Measurements from ENCODE around the gene FIGNL2.
"Not testable (repeated sequence)": the region's sequence is repeated elsewhere in the genome, so short reads cannot be mapped to it uniquely, and the experiment has no call there.

Gene FIGNL2

GRCh38 chr12:51832354-51833107 lies 16.0 kb downstream of the FIGNL2 start:
- WGBS, 2 donors (ENCODE audit: extremely low coverage in 2 of 2, insufficient read length in 2 of 2, insufficient replicate concordance in 1 of 2), result no CpG with 5 or more reads among the region's 10 CpGs
- H4K8ac ChIP-seq (ENCODE audit: low read depth, low read length), result no peak overlapping the region
- H2BK15ac ChIP-seq (ENCODE audit: low read length), result no peak overlapping the region
- H4K91ac ChIP-seq (ENCODE audit: low read depth, low read length, poor library complexity), result no peak overlapping the region
- no peaks in the 10 kb centered on the region for H3K9me3 ChIP-seq (replicated peaks in 1 of 2; ENCODE audit: control insufficient read depth in 2 of 2, insufficient read depth in 1 of 2, low read depth in 1 of 2, low read length in 2 of 2)
- H3K27me3 ChIP-seq (ENCODE audit: control insufficient read depth in 3 of 3, insufficient read depth in 3 of 3, low read depth in 1 of 3, low read length in 3 of 3), result no peaks in the 10 kb centered on the region
- no peak overlapping the region for H3K9ac ChIP-seq (ENCODE audit: low read depth, low read length, poor library complexity)
- peaks cover 38 to 62% of the 10 kb centered on the region in 2 donors for H3K4me1 ChIP-seq (ENCODE audit: control insufficient read depth in 2 of 2, insufficient read depth in 1 of 2, low read depth in 1 of 2, low read length in 2 of 2)
- no peak overlapping the region for H2BK120ac ChIP-seq (ENCODE audit: low read depth, low read length)
- no peak overlapping the region for H2BK12ac ChIP-seq (ENCODE audit: low read length)
- H3K27ac ChIP-seq (replicated peaks; ENCODE audit: low read length), result no peak overlapping the region
- peaks cover 6% of the 10 kb centered on the region for H3K79me1 ChIP-seq (ENCODE audit: low read depth, low read length)
- H3K14ac ChIP-seq (ENCODE audit: low read length), result no peak overlapping the region
- no peak overlapping the region for H3K4me3 ChIP-seq (ENCODE audit: low read length in 2 of 2)
- no peak overlapping the region for H3K4ac ChIP-seq (ENCODE audit: low read length)
- H3K4me2 ChIP-seq (ENCODE audit: insufficient read depth, low read length, poor library complexity, severe bottlenecking), result no peak overlapping the region
- H3K23ac ChIP-seq (ENCODE audit: low read depth, low read length, poor library complexity), result no peak overlapping the region
- no peak overlapping the region for H2BK5ac ChIP-seq (ENCODE audit: low read length)
- peaks cover 0 to 18% of the 10 kb centered on the region in 2 donors for H3K36me3 ChIP-seq (replicated peaks in 1 of 2; ENCODE audit: control insufficient read depth in 2 of 2, insufficient read depth in 2 of 2, low read length in 2 of 2)
- no peak for DNase-seq (ENCODE audit: low spot score)
- no peak overlapping the region for H2AK5ac ChIP-seq (ENCODE audit: low read depth, low read length)
- H2AFZ ChIP-seq (ENCODE audit: low read length), result no peak overlapping the region
- H3K18ac ChIP-seq (ENCODE audit: low read length), result peak overlapping the region; percentile 49

- not testable (repeated sequence) for H3K4ac ChIP-seq (ENCODE audit: low read length); H2BK12ac ChIP-seq (ENCODE audit: low read length); H3K4me2 ChIP-seq (ENCODE audit: insufficient read depth, low read length, poor library complexity, severe bottlenecking); H3K27me3 ChIP-seq (ENCODE audit: control insufficient read depth in 3 of 3, insufficient read depth in 3 of 3, low read depth in 1 of 3, low read length in 3 of 3); H2BK5ac ChIP-seq (ENCODE audit: low read length); H3K79me1 ChIP-seq (ENCODE audit: low read depth, low read length); H3K14ac ChIP-seq (ENCODE audit: low read length); H3K23ac ChIP-seq (ENCODE audit: low read depth, low read length, poor library complexity); DNase-seq (ENCODE audit: low spot score); H3K4me3 ChIP-seq (ENCODE audit: low read length in 2 of 2); H3K9me3 ChIP-seq (replicated peaks in 1 of 2; ENCODE audit: control insufficient read depth in 2 of 2, insufficient read depth in 1 of 2, low read depth in 1 of 2, low read length in 2 of 2); H2AFZ ChIP-seq (ENCODE audit: low read length); H2BK120ac ChIP-seq (ENCODE audit: low read depth, low read length); H2AK5ac ChIP-seq (ENCODE audit: low read depth, low read length); H3K27ac ChIP-seq (replicated peaks; ENCODE audit: low read length); H3K18ac ChIP-seq (ENCODE audit: low read length); H4K91ac ChIP-seq (ENCODE audit: low read depth, low read length, poor library complexity); H3K9ac ChIP-seq (ENCODE audit: low read depth, low read length, poor library complexity); H2BK15ac ChIP-seq (ENCODE audit: low read length); H4K8ac ChIP-seq (ENCODE audit: low read depth, low read length)
- Histone ChIP-seq H3K36me3 (replicated peaks in 1 of 2; ENCODE audit: control insufficient read depth in 2 of 2, insufficient read depth in 2 of 2, low read length in 2 of 2) (peaks cover 0 to 20% of the 10 kb centered on the region in 2 donors), H3K4me1 (ENCODE audit: control insufficient read depth in 2 of 2, insufficient read depth in 1 of 2, low read depth in 1 of 2, low read length in 2 of 2) (peaks cover 35 to 56% of the 10 kb centered on the region in 2 donors)
- no CpG with 5 or more reads among the region's 5 CpGs for WGBS, 2 donors (ENCODE audit: extremely low coverage in 2 of 2, insufficient read length in 2 of 2, insufficient replicate concordance in 1 of 2)
Observed at GRCh38 chr12:51831817-51832216, 16.7 kb downstream of the FIGNL2 start.

GRCh38 chr12:51829641-51830040 lies 18.9 kb downstream of the FIGNL2 start:
- DNase-seq (ENCODE audit: low spot score), result no peak
- no peak overlapping the region for H4K8ac ChIP-seq (ENCODE audit: low read depth, low read length)
- H2BK15ac ChIP-seq (ENCODE audit: low read length), result no peak overlapping the region
- no peaks in the 10 kb centered on the region for H3K27me3 ChIP-seq (ENCODE audit: control insufficient read depth in 3 of 3, insufficient read depth in 3 of 3, low read depth in 1 of 3, low read length in 3 of 3)
- H4K91ac ChIP-seq (ENCODE audit: low read depth, low read length, poor library complexity), result no peak overlapping the region
- H3K9me3 ChIP-seq (replicated peaks in 1 of 2; ENCODE audit: control insufficient read depth in 2 of 2, insufficient read depth in 1 of 2, low read depth in 1 of 2, low read length in 2 of 2), result no peaks in the 10 kb centered on the region
- H3K4ac ChIP-seq (ENCODE audit: low read length), result no peak overlapping the region
- H2BK12ac ChIP-seq (ENCODE audit: low read length), result peak overlapping the region; percentile 33
- peaks cover 0 to 14% of the 10 kb centered on the region in 2 donors for H3K36me3 ChIP-seq (replicated peaks in 1 of 2; ENCODE audit: control insufficient read depth in 2 of 2, insufficient read depth in 2 of 2, low read length in 2 of 2)
- no peak overlapping the region for H3K4me3 ChIP-seq (ENCODE audit: low read length in 2 of 2)
- no peak overlapping the region for H3K14ac ChIP-seq (ENCODE audit: low read length)
- no CpG with 5 or more reads among the region's 1 CpG for WGBS, 2 donors (ENCODE audit: extremely low coverage in 2 of 2, insufficient read length in 2 of 2, insufficient replicate concordance in 1 of 2)
- H2BK5ac ChIP-seq (ENCODE audit: low read length), result no peak overlapping the region
- H3K4me1 ChIP-seq (ENCODE audit: control insufficient read depth in 2 of 2, insufficient read depth in 1 of 2, low read depth in 1 of 2, low read length in 2 of 2), result peaks cover 30 to 41% of the 10 kb centered on the region in 2 donors
- H3K18ac ChIP-seq (ENCODE audit: low read length), result peak overlapping the region; percentile 31
- peak overlapping the region; percentile 48 for H3K27ac ChIP-seq (replicated peaks; ENCODE audit: low read length)
- no peak overlapping the region for H3K4me2 ChIP-seq (ENCODE audit: insufficient read depth, low read length, poor library complexity, severe bottlenecking)
- H3K23ac ChIP-seq (ENCODE audit: low read depth, low read length, poor library complexity), result no peak overlapping the region
- H2BK120ac ChIP-seq (ENCODE audit: low read depth, low read length), result no peak overlapping the region
- H2AK5ac ChIP-seq (ENCODE audit: low read depth, low read length), result peak overlapping the region; percentile 23
- H2AFZ ChIP-seq (ENCODE audit: low read length), result no peak overlapping the region
- no peak overlapping the region for H3K9ac ChIP-seq (ENCODE audit: low read depth, low read length, poor library complexity)
- H3K79me1 ChIP-seq (ENCODE audit: low read depth, low read length), result peaks cover 7% of the 10 kb centered on the region

- Histone ChIP-seq H3K4me2 (ENCODE audit: insufficient read depth, low read length, poor library complexity, severe bottlenecking) (no peak overlapping the region), H2BK120ac (ENCODE audit: low read depth, low read length) (no peak overlapping the region), H3K27ac (replicated peaks; ENCODE audit: low read length) (peak overlapping the region; percentile 48), H3K18ac (ENCODE audit: low read length) (no peak overlapping the region), H4K91ac (ENCODE audit: low read depth, low read length, poor library complexity) (no peak overlapping the region), H2AFZ (ENCODE audit: low read length) (no peak overlapping the region), H2AK5ac (ENCODE audit: low read depth, low read length) (peak overlapping the region; percentile 23), H3K27me3 (ENCODE audit: control insufficient read depth in 3 of 3, insufficient read depth in 3 of 3, low read depth in 1 of 3, low read length in 3 of 3) (no peaks in the 10 kb centered on the region), H2BK15ac (ENCODE audit: low read length) (no peak overlapping the region), H3K9me3 (replicated peaks in 1 of 2; ENCODE audit: control insufficient read depth in 2 of 2, insufficient read depth in 1 of 2, low read depth in 1 of 2, low read length in 2 of 2) (no peaks in the 10 kb centered on the region), H3K23ac (ENCODE audit: low read depth, low read length, poor library complexity) (no peak overlapping the region), H3K36me3 (replicated peaks in 1 of 2; ENCODE audit: control insufficient read depth in 2 of 2, insufficient read depth in 2 of 2, low read length in 2 of 2) (peaks cover 2 to 18% of the 10 kb centered on the region in 2 donors), H3K4me1 (ENCODE audit: control insufficient read depth in 2 of 2, insufficient read depth in 1 of 2, low read depth in 1 of 2, low read length in 2 of 2) (peaks cover 30 to 38% of the 10 kb centered on the region in 2 donors), H3K4me3 (ENCODE audit: low read length in 2 of 2) (no peak overlapping the region), H2BK5ac (ENCODE audit: low read length) (no peak overlapping the region), H3K14ac (ENCODE audit: low read length) (no peak overlapping the region), H3K79me1 (ENCODE audit: low read depth, low read length) (peaks cover 6% of the 10 kb centered on the region), H2BK12ac (ENCODE audit: low read length) (no peak overlapping the region), H4K8ac (ENCODE audit: low read depth, low read length) (no peak overlapping the region), H3K9ac (ENCODE audit: low read depth, low read length, poor library complexity) (no peak overlapping the region), H3K4ac (ENCODE audit: low read length) (no peak overlapping the region)
- no CpG with 5 or more reads among the region's 5 CpGs for WGBS, 2 donors (ENCODE audit: extremely low coverage in 2 of 2, insufficient read length in 2 of 2, insufficient replicate concordance in 1 of 2)
- DNase-seq (ENCODE audit: low spot score), result no peak
Observed at GRCh38 chr12:51829011-51829481, 19.5 kb downstream of the FIGNL2 start.
